ENCODE measurements around the gene OSBPL2. TPM values are rescaled to one million over a fixed set of nuclear protein-coding genes. Genes with fewer than 3 reads are reported as not detected.

Gene OSBPL2
- total RNA-seq, 2 experiments from 2014 or later = 17.2 to 40.0 TPM

DNA sequence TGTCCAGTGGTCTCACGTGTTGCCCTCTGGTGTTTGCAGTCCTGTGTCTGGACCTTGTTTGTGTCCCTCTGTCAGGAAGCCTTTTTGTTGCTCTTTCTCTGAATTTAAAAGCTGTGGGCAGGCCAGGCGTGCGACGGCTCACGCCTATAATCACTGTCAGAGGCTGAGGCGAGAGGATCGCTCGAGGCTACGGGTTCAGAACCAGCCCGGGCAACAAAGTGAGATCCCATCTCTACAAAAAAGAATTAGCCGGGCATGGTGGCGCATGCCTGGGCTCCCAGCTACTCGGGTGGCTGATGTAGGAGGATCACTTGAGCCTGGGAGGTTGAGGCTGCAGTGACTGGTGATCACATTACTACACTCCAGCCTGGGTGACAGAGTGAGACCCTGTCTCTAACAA lies 28.5 kb downstream of the OSBPL2 start:
- DNase-seq (ENCODE audit: low spot score) = no peak
- ChIA-PET POLR2A (no interaction called here), CTCF (ENCODE audit: unreplicated experiment) (no interaction called here)
- no peak overlapping the region for H2AFZ ChIP-seq (ENCODE audit: low read length)
- no peaks in the 10 kb centered on the region for H3K79me2 ChIP-seq (ENCODE audit: insufficient read depth, low read depth, low read length)
- H3K36me3 ChIP-seq (ENCODE audit: insufficient read depth, low read length) = peaks cover 23% of the 10 kb centered on the region
- no peaks in the 10 kb centered on the region for H3K9me2 ChIP-seq (ENCODE audit: insufficient read depth, low read length)
- H4K20me1 ChIP-seq (ENCODE audit: insufficient read depth, low read length) = no peaks in the 10 kb centered on the region
- intact Hi-C loops (cut with micrococcal nuclease; ENCODE audit: unreplicated experiment) = no loop called here
- no peak overlapping the region for H3K27ac ChIP-seq (ENCODE audit: low read depth, low read length, poor library complexity, severe bottlenecking)
- H3K4me2 ChIP-seq (ENCODE audit: low read length) = no peak overlapping the region
- no peak overlapping the region for H3K4me3 ChIP-seq (ENCODE audit: low read depth, low read length, poor library complexity, severe bottlenecking)
- no peaks in the 10 kb centered on the region for H3K4me1 ChIP-seq (ENCODE audit: insufficient read depth, low read length, poor library complexity, severe bottlenecking)
- no TSS peak for BruUV-seq (replicated peaks)
- H3K9me3 ChIP-seq (ENCODE audit: low read length) = no peaks in the 10 kb centered on the region
- TF ChIP-seq EZH2phosphoT487 (IDR thresholded peaks at IDR 0.05; ENCODE audit: borderline replicate concordance, low read depth, low read length) = no peak

DNA sequence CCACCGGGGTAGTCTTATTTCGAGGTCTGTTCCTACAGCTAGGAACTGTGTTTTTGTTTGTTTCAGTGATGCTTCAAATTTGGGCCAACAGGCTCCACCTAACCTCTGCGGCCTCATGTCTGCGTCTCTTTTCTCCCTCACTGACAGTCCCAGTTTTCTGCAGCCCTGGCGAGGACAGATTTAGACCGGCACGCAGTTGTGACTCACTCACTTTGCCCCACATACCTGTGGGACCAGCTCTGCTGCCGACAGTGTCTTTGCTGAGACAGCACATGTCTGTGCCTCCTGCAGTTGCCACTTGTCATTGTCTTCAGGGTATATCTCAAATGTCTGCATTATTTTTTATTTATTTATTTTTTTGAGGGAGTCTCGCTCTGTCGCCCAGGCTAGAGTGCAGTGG lies 29.2 kb downstream of the OSBPL2 start:
- no peak overlapping the region for H3K4me3 ChIP-seq (ENCODE audit: low read depth, low read length, poor library complexity, severe bottlenecking)
- intact Hi-C loops (cut with micrococcal nuclease; ENCODE audit: unreplicated experiment) = no loop called here
- no peaks in the 10 kb centered on the region for H4K20me1 ChIP-seq (ENCODE audit: insufficient read depth, low read length)
- H3K9me2 ChIP-seq (ENCODE audit: insufficient read depth, low read length) = no peaks in the 10 kb centered on the region
- no peak overlapping the region for H3K4me2 ChIP-seq (ENCODE audit: low read length)
- ChIA-PET POLR2A (no interaction called here), CTCF (ENCODE audit: unreplicated experiment) (no interaction called here)
- DNase-seq (ENCODE audit: low spot score) = no peak
- H2AFZ ChIP-seq (ENCODE audit: low read length) = no peak overlapping the region
- no peaks in the 10 kb centered on the region for H3K79me2 ChIP-seq (ENCODE audit: insufficient read depth, low read depth, low read length)
- H3K27ac ChIP-seq (ENCODE audit: low read depth, low read length, poor library complexity, severe bottlenecking) = no peak overlapping the region
- no peaks in the 10 kb centered on the region for H3K9me3 ChIP-seq (ENCODE audit: low read length)
- H3K4me1 ChIP-seq (ENCODE audit: insufficient read depth, low read length, poor library complexity, severe bottlenecking) = no peaks in the 10 kb centered on the region
- no TSS peak for BruUV-seq (replicated peaks)
- peaks cover 23% of the 10 kb centered on the region for H3K36me3 ChIP-seq (ENCODE audit: insufficient read depth, low read length)
- TF ChIP-seq, protein P1, sequence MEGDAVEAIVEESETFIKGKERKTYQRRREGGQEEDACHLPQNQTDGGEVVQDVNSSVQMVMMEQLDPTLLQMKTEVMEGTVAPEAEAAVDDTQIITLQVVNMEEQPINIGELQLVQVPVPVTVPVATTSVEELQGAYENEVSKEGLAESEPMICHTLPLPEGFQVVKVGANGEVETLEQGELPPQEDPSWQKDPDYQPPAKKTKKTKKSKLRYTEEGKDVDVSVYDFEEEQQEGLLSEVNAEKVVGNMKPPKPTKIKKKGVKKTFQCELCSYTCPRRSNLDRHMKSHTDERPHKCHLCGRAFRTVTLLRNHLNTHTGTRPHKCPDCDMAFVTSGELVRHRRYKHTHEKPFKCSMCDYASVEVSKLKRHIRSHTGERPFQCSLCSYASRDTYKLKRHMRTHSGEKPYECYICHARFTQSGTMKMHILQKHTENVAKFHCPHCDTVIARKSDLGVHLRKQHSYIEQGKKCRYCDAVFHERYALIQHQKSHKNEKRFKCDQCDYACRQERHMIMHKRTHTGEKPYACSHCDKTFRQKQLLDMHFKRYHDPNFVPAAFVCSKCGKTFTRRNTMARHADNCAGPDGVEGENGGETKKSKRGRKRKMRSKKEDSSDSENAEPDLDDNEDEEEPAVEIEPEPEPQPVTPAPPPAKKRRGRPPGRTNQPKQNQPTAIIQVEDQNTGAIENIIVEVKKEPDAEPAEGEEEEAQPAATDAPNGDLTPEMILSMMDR (conservative IDR thresholded peaks at IDR 0.05; ENCODE audit: low read length) = no peak
- TF ChIP-seq EZH2phosphoT487 (IDR thresholded peaks at IDR 0.05; ENCODE audit: borderline replicate concordance, low read depth, low read length) = no peak

DNA sequence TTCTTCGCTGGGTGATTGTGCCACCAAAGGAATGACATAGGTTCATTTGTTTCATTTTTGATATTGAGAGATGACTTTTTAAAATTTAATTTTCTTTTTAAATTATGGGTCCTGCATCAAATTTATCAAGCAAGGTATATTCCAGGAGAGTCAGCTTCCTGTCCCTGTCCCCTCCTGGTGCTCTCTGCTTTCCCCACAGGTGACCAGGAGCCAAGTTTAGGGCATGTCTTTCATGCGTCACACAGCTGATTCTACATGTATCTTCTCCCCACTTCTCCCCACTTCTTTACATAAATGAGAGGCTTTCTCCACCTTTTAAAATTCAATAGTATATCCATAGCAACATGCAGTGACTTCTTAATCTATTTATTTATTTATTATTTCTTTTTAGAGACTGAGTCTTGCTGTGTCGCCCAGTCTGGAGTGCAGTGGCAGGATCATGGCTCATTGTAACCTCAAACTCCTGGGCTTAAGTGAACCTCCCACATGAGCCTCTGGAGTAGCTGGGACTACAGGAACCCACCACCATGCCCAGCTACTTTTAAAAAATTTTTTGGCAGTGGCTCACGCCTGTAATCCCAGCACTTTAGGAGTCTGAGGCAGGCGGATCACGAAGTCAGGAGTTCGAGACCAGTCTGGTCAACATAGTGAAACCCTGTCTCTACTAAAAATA lies 30.0 kb downstream of the OSBPL2 start:
- no peak overlapping the region for H3K27ac ChIP-seq (ENCODE audit: low read depth, low read length, poor library complexity, severe bottlenecking)
- H2AFZ ChIP-seq (ENCODE audit: low read length) = no peak overlapping the region
- ChIA-PET CTCF (ENCODE audit: unreplicated experiment) (no interaction called here), POLR2A (no interaction called here)
- H3K4me3 ChIP-seq (ENCODE audit: low read depth, low read length, poor library complexity, severe bottlenecking) = no peak overlapping the region
- H3K9me3 ChIP-seq (ENCODE audit: low read length) = no peaks in the 10 kb centered on the region
- DNase-seq (ENCODE audit: low spot score) = no peak
- BruUV-seq (replicated peaks) = no TSS peak
- TF ChIP-seq, protein P1 (conservative IDR thresholded peaks at IDR 0.05; ENCODE audit: low read length) = no peak
- TF ChIP-seq EZH2phosphoT487 (IDR thresholded peaks at IDR 0.05; ENCODE audit: borderline replicate concordance, low read depth, low read length) = no peak
- no peaks in the 10 kb centered on the region for H3K9me2 ChIP-seq (ENCODE audit: insufficient read depth, low read length)
- no peak overlapping the region for H3K4me2 ChIP-seq (ENCODE audit: low read length)
- H3K4me1 ChIP-seq (ENCODE audit: insufficient read depth, low read length, poor library complexity, severe bottlenecking) = no peaks in the 10 kb centered on the region
- H3K79me2 ChIP-seq (ENCODE audit: insufficient read depth, low read depth, low read length) = no peaks in the 10 kb centered on the region
- H3K36me3 ChIP-seq (ENCODE audit: insufficient read depth, low read length) = peaks cover 22% of the 10 kb centered on the region
- intact Hi-C loops (cut with micrococcal nuclease; ENCODE audit: unreplicated experiment) = no loop called here
- no peaks in the 10 kb centered on the region for H4K20me1 ChIP-seq (ENCODE audit: insufficient read depth, low read length)

Data from OCI-LY7 (cell line).